Neural progenitor cell (in vitro differentiated cells): ENCODE measurements around the gene RCAN1.

Experiments
- EZH2 ChIP-seq: fragments of 200-600 bp; sonication (generic); IDR thresholded peaks from 2 replicates; pipeline ENCODE4 v1.6.1; 2017; ENCODE audit warnings: antibody characterized with exemption, mild to moderate bottlenecking, moderate library complexity
- EZH2phosphoT487 ChIP-seq: fragments of 200-600 bp; sonication (generic); IDR thresholded peaks from 2 replicates; pipeline ENCODE4 v1.6.1; 2017; ENCODE audit warnings: antibody characterized with exemption
- TF ChIP-seq, protein P1 (sequence below): fragments of 200-600 bp; sonication (generic); IDR thresholded peaks from 2 replicates; pipeline ENCODE4 v1.5.1; 2017; ENCODE audit warnings: antibody characterized with exemption, mild to moderate bottlenecking

DNA sequence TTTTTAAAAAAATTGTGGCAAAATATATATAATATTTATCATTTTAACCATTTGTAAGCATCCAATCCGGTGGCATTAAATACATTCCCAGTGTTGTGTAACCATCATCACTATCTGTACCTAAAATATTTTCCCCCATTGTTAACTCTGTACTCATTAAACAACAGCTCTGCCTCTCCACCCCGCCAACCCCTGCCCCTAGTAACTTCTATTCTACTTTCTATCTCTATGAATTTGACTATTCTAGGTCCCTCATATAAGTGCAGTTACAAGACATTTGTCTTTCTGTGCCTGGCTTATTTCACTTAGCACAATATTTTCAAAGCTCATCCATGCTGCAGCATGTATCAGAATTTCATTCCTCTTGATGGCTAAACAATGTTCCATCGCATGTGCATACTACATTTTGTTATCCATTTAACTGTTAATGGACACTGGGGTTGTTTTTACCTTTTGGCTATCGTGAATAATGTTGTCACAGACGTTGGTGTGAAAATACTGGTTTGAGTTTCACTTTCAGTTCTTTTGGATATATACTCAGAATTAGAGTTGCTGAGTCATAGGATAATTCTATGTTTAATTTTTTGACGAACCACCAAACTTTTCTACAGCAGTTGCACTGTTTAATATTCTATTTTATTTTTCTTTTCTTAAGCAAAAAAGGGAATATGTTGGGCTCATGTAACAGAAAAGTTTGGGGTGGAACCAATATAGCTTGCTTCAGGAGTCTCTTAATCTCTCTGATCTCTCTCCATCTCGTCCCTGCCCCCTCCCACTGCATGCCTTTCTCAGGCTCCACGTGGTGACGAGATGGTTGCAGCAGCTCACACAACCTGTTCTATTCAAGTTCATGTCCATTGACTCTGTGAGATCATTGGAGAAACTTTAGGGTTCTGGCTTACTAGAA, 25.2 kb upstream of the RCAN1 start:
- TF ChIP-seq, protein P1, sequence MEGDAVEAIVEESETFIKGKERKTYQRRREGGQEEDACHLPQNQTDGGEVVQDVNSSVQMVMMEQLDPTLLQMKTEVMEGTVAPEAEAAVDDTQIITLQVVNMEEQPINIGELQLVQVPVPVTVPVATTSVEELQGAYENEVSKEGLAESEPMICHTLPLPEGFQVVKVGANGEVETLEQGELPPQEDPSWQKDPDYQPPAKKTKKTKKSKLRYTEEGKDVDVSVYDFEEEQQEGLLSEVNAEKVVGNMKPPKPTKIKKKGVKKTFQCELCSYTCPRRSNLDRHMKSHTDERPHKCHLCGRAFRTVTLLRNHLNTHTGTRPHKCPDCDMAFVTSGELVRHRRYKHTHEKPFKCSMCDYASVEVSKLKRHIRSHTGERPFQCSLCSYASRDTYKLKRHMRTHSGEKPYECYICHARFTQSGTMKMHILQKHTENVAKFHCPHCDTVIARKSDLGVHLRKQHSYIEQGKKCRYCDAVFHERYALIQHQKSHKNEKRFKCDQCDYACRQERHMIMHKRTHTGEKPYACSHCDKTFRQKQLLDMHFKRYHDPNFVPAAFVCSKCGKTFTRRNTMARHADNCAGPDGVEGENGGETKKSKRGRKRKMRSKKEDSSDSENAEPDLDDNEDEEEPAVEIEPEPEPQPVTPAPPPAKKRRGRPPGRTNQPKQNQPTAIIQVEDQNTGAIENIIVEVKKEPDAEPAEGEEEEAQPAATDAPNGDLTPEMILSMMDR: no peak
- no peak for TF ChIP-seq EZH2
- TF ChIP-seq EZH2phosphoT487: no peak
